HCT116 (cell line): Measurements from ENCODE around the gene UNK. TPM values are rescaled to one million over a fixed set of nuclear protein-coding genes. Genes with fewer than 3 reads are reported as not detected.

Experiments
- ATAC-seq: fragments of 200-7000 bp; cut with Tn5 transposase; 2 replicates; pipeline ENCODE4 v1.9.1; 2020; ENCODE audit warnings: mild to moderate bottlenecking, moderate library complexity
- BruUV-seq: library from RNA; stranded (reverse); fragments of 400-500 nt; replicated peaks from 2 replicates; lab custom pipeline; 2021; lab: Mats Ljungman, UMichigan
- CTCF ChIA-PET: fragments of 300-600 bp; sonication (Branson Sonifier 250); formaldehyde crosslinking; loops from one replicate; lab custom pipeline; 2021; ENCODE audit warnings: antibody characterized with exemption; lab: Charles Lee
- POLR2A ChIA-PET: fragments of 300-600, 350-600 bp; sonication (Branson Sonifier 250); formaldehyde crosslinking; loops from one replicate; lab custom pipeline; 2021; ENCODE audit warnings: antibody characterized with exemption; lab: Charles Lee
- RAD21 ChIA-PET, 2 experiments: fragments of 300-600 bp; sonication (Branson Sonifier 250); formaldehyde crosslinking; loops; one replicate each; lab custom pipeline; 2023; ENCODE audit warnings: low total read pairs in 2 of 2; ENCODE audit not compliant: uncharacterized antibody in 2 of 2, unreplicated experiment in 2 of 2, low non-redundant PET in 1 of 2; lab: Charles Lee
- DNase-seq: peaks from one replicate; pipeline ENCODE4 v3.0.0-alpha.2; 2010; ENCODE audit warnings: low read depth, low spot score
- H2AFZ ChIP-seq: fragments of 200-600 bp; shearing (Covaris generic), sonication (generic); 2 replicates; pipeline ENCODE4 v1.6.1; 2017; ENCODE audit warnings: low read depth, mixed run types, mixed read lengths, antibody characterized with exemption, low read length; ENCODE audit not compliant: poor library complexity, severe bottlenecking
- H3K27ac ChIP-seq: 2 replicates; pipeline ENCODE4 v1.5.1; 2012; ENCODE audit warnings: low read depth, low read length
- H3K27me3 ChIP-seq: fragments of 200-600 bp; sonication (generic); 2 replicates; pipeline ENCODE4 v1.6.1; 2016; ENCODE audit warnings: mixed run types, low read length, mixed read lengths; ENCODE audit not compliant: insufficient read depth
- H3K36me3 ChIP-seq, 2 experiments: fragments of 200-500 bp in 1 of 2; fragments of 200-600 bp in 1 of 2; sonication (Bioruptor generic) in 1 of 2; sonication (generic) in 1 of 2; 2 replicates each; pipeline versions ENCODE4 v1.5.1 to v1.6.1; 2014 to 2016; ENCODE audit warnings: low read length in 2 of 2, inconsistent platforms in 1 of 2, mixed read lengths in 1 of 2, mixed run types in 1 of 2; ENCODE audit not compliant: insufficient read depth in 2 of 2, control insufficient read depth in 1 of 2
- H3K4me1 ChIP-seq, 2 experiments: fragments of 200-600 bp in 1 of 2; sonication (generic) in 1 of 2; 2 replicates each; pipeline versions ENCODE4 v1.5.1 to v1.6.1; 2012 to 2017; ENCODE audit warnings: low read length in 2 of 2, inconsistent platforms in 1 of 2, mild to moderate bottlenecking in 1 of 2, mixed read lengths in 1 of 2, mixed run types in 1 of 2, moderate library complexity in 1 of 2; ENCODE audit not compliant: insufficient read depth in 2 of 2, control insufficient read depth in 1 of 2
- H3K4me2 ChIP-seq: fragments of 200-600 bp; sonication (generic); 2 replicates; pipeline ENCODE4 v1.6.1; 2017; ENCODE audit warnings: mixed run types, low read length, mixed read lengths
- H3K4me3 ChIP-seq, 2 experiments: fragments of 200-600 bp in 1 of 2; sonication (generic) in 1 of 2; replicated peaks in 1 of 2; 2 replicates each; pipeline ENCODE4 v1.5.1; 2011 to 2016; ENCODE audit warnings: low read length in 2 of 2, control low read depth in 1 of 2, low read depth in 1 of 2, mild to moderate bottlenecking in 1 of 2, mixed read lengths in 1 of 2, mixed run types in 1 of 2
- H3K79me2 ChIP-seq: fragments of 200-600 bp; sonication (generic); 2 replicates; pipeline ENCODE4 v1.6.1; 2017; ENCODE audit warnings: mild to moderate bottlenecking, mixed run types, low read length, moderate library complexity, mixed read lengths; ENCODE audit not compliant: insufficient read depth
- H3K9ac ChIP-seq: fragments of 200-600 bp; sonication (generic); 2 replicates; pipeline ENCODE4 v1.6.1; 2016; ENCODE audit warnings: low read length, mixed read lengths
- H3K9me2 ChIP-seq: fragments of 200-600 bp; sonication (generic), shearing (Covaris generic); 2 replicates; pipeline ENCODE4 v1.6.1; 2017; ENCODE audit warnings: mixed run types, mild to moderate bottlenecking, moderate library complexity; ENCODE audit not compliant: insufficient read depth
- H3K9me3 ChIP-seq, 2 experiments: fragments of 200-500 bp in 1 of 2; fragments of 200-600 bp in 1 of 2; sonication (Bioruptor generic) in 1 of 2; sonication (generic) in 1 of 2; 2 replicates each; pipeline ENCODE4 v1.6.1; 2014 to 2017; ENCODE audit warnings: low read length in 2 of 2, mixed read lengths in 2 of 2, inconsistent platforms in 1 of 2, low read depth in 1 of 2, mild to moderate bottlenecking in 1 of 2, mixed run types in 1 of 2, moderate library complexity in 1 of 2; ENCODE audit not compliant: control insufficient read depth in 1 of 2, insufficient read depth in 1 of 2
- H4K20me1 ChIP-seq: fragments of 200-600 bp; sonication (generic), shearing (Covaris generic); 2 replicates; pipeline ENCODE4 v1.6.1; 2017; ENCODE audit warnings: mixed run types, mild to moderate bottlenecking, moderate library complexity; ENCODE audit not compliant: insufficient read depth
- CEBPB ChIP-seq: IDR thresholded peaks from 2 replicates; pipeline ENCODE4 v1.6.1; 2012; ENCODE audit warnings: low read depth
- EGR1 ChIP-seq: IDR thresholded peaks from 2 replicates; pipeline ENCODE4 v1.6.1; 2012; ENCODE audit warnings: low read depth
- ELF1 ChIP-seq: IDR thresholded peaks from 2 replicates; pipeline ENCODE4 v1.6.1; 2012; ENCODE audit warnings: low read depth, borderline replicate concordance
- EZH2 ChIP-seq: fragments of 200-600 bp; sonication (generic); IDR thresholded peaks from 2 replicates; pipeline ENCODE4 v1.6.1; 2017; ENCODE audit warnings: antibody characterized with exemption, mixed run types
- EZH2phosphoT487 ChIP-seq: fragments of 200-600 bp; IDR thresholded peaks from 2 replicates; pipeline ENCODE4 v1.6.1; 2018; ENCODE audit warnings: antibody characterized with exemption, borderline replicate concordance
- FOSL1 ChIP-seq: IDR thresholded peaks from 2 replicates; pipeline ENCODE4 v1.6.1; 2012; ENCODE audit warnings: low read depth
- JUND ChIP-seq: IDR thresholded peaks from 2 replicates; pipeline ENCODE4 v1.6.1; 2012
- POLR2A ChIP-seq: IDR thresholded peaks from 2 replicates; pipeline ENCODE4 v1.7.0; 2011; ENCODE audit warnings: borderline replicate concordance; ENCODE audit not compliant: insufficient read depth, insufficient read length; ENCODE audit errors: extremely low read depth
- POLR2AphosphoS5 ChIP-seq: IDR thresholded peaks from 2 replicates; pipeline ENCODE4 v1.6.1; 2011; ENCODE audit warnings: mild to moderate bottlenecking, low read depth, low read length, moderate library complexity
- SIN3A ChIP-seq: IDR thresholded peaks from 2 replicates; pipeline ENCODE4 v1.6.1; 2012; ENCODE audit warnings: low read depth
- SP1 ChIP-seq: IDR thresholded peaks from 2 replicates; pipeline ENCODE4 v1.6.1; 2012; ENCODE audit warnings: low read depth
- SRF ChIP-seq: IDR thresholded peaks from 2 replicates; pipeline ENCODE4 v1.6.1; 2012; ENCODE audit warnings: low read depth
- TCF7L2 ChIP-seq: IDR thresholded peaks from 2 replicates; pipeline ENCODE4 v1.7.0; 2011; ENCODE audit warnings: borderline replicate concordance, inconsistent platforms; ENCODE audit not compliant: insufficient read depth, insufficient read length; ENCODE audit errors: extremely low read depth
- YY1 ChIP-seq: IDR thresholded peaks from 2 replicates; pipeline ENCODE4 v1.6.1; 2011; ENCODE audit warnings: low read length, low read depth, moderate library complexity, mild to moderate bottlenecking; ENCODE audit not compliant: insufficient replicate concordance; ENCODE audit errors: extremely low read depth
- ZFX ChIP-seq: fragments of 450-650 bp; IDR thresholded peaks from 2 replicates; pipeline ENCODE4 v1.6.1; 2017
- ZNF274 ChIP-seq: fragments of 200-500 bp; sonication (Bioruptor generic); IDR thresholded peaks from 2 replicates; pipeline ENCODE4 v1.6.1; 2014; ENCODE audit warnings: mild to moderate bottlenecking, low read depth, low read length, inconsistent platforms
- intact Hi-C: fragments of 100-400 bp; cut with micrococcal nuclease; formaldehyde crosslinking; loops from 2 replicates; pipeline ENCODE4 v1.10.0; 2022
- total RNA-seq: library from RNA; stranded (reverse); gene quantifications from one replicate; pipeline ENCODE4 v1.2.1, GENCODE V29; 2021; ENCODE audit not compliant: unreplicated experiment
- TF ChIP-seq, protein P1 (sequence below): IDR thresholded peaks from 2 replicates; pipeline ENCODE4 v1.6.1; 2012
- TF ChIP-seq, protein P2 (sequence below): IDR thresholded peaks from 2 replicates; pipeline ENCODE4 v1.6.1; 2011; ENCODE audit warnings: mild to moderate bottlenecking, low read length, moderate library complexity; ENCODE audit not compliant: insufficient replicate concordance; ENCODE audit errors: extremely low read depth
- TF ChIP-seq, protein P3 (sequence below): IDR thresholded peaks from 2 replicates; pipeline ENCODE4 v1.6.1; 2012; ENCODE audit warnings: low read depth
- TF ChIP-seq, protein P4 (sequence below): IDR thresholded peaks from 2 replicates; pipeline ENCODE4 v1.6.1; 2012

UNK gene
- total RNA-seq, 1 experiment from 2014 or later: 40.6 TPM

DNA sequence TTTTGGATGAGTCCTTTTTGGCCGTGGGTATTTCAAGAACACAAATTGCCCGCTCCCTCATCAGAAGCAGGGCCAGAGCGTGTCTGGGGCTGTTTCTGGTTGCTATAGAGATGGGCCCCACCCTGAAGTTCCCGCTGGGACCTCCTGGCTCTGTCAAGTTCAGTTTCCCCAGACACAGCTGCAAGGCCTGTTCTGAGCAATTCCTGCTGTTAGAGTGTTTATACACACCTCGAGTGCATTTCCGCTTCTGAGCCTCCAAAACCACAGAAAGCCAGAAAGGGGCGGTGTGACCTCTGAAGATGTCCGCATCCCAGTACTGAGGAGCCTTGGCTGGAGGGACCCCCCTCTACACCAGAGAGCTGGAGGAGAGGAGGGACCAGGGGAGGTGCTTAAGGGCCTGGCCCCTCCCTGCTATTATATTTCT lies 79.9 kb downstream of the UNK start:
- Histone ChIP-seq H3K4me3 (no peak overlapping the region), H3K9me3 (no peaks in the 10 kb centered on the region), H2AFZ (no peak overlapping the region), H3K79me2 (no peaks in the 10 kb centered on the region), H3K4me1 (peaks cover 20 to 34% of the 10 kb centered on the region in 2 experiments), H3K27ac (no peak overlapping the region), H4K20me1 (no peaks in the 10 kb centered on the region), H3K36me3 (no peaks in the 10 kb centered on the region), H3K27me3 (no peaks in the 10 kb centered on the region), H3K9ac (no peak overlapping the region), H3K4me2 (no peak overlapping the region), H3K9me2 (no peaks in the 10 kb centered on the region)
- intact Hi-C loops: no loop called here
- no TSS peak for BruUV-seq
- ChIA-PET CTCF (no interaction called here), RAD21 (no interaction called here), POLR2A (interaction anchor here (1.0 to 1.3 kb wide), 2 partner anchors 9 to 11 kb away, joined by 3 to 4 read pairs; partner anchors contain the start of gene WBP2)
- DNase-seq (no peak), ATAC-seq (no peak)
- no peak for TF ChIP-seq FOSL1
- no peak for TF ChIP-seq POLR2AphosphoS5
- no peak for TF ChIP-seq SRF
- no peak for TF ChIP-seq ELF1
- TF ChIP-seq SP1: no peak
- no peak for TF ChIP-seq YY1
- no peak for TF ChIP-seq CEBPB
- no peak for TF ChIP-seq EZH2phosphoT487
- no peak for TF ChIP-seq TCF7L2
- TF ChIP-seq, protein P1, sequence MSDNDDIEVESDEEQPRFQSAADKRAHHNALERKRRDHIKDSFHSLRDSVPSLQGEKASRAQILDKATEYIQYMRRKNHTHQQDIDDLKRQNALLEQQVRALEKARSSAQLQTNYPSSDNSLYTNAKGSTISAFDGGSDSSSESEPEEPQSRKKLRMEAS: no peak
- no peak for TF ChIP-seq SIN3A
- TF ChIP-seq, protein P2, sequence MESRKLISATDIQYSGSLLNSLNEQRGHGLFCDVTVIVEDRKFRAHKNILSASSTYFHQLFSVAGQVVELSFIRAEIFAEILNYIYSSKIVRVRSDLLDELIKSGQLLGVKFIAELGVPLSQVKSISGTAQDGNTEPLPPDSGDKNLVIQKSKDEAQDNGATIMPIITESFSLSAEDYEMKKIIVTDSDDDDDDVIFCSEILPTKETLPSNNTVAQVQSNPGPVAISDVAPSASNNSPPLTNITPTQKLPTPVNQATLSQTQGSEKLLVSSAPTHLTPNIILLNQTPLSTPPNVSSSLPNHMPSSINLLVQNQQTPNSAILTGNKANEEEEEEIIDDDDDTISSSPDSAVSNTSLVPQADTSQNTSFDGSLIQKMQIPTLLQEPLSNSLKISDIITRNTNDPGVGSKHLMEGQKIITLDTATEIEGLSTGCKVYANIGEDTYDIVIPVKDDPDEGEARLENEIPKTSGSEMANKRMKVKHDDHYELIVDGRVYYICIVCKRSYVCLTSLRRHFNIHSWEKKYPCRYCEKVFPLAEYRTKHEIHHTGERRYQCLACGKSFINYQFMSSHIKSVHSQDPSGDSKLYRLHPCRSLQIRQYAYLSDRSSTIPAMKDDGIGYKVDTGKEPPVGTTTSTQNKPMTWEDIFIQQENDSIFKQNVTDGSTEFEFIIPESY: no peak
- TF ChIP-seq, protein P3, sequence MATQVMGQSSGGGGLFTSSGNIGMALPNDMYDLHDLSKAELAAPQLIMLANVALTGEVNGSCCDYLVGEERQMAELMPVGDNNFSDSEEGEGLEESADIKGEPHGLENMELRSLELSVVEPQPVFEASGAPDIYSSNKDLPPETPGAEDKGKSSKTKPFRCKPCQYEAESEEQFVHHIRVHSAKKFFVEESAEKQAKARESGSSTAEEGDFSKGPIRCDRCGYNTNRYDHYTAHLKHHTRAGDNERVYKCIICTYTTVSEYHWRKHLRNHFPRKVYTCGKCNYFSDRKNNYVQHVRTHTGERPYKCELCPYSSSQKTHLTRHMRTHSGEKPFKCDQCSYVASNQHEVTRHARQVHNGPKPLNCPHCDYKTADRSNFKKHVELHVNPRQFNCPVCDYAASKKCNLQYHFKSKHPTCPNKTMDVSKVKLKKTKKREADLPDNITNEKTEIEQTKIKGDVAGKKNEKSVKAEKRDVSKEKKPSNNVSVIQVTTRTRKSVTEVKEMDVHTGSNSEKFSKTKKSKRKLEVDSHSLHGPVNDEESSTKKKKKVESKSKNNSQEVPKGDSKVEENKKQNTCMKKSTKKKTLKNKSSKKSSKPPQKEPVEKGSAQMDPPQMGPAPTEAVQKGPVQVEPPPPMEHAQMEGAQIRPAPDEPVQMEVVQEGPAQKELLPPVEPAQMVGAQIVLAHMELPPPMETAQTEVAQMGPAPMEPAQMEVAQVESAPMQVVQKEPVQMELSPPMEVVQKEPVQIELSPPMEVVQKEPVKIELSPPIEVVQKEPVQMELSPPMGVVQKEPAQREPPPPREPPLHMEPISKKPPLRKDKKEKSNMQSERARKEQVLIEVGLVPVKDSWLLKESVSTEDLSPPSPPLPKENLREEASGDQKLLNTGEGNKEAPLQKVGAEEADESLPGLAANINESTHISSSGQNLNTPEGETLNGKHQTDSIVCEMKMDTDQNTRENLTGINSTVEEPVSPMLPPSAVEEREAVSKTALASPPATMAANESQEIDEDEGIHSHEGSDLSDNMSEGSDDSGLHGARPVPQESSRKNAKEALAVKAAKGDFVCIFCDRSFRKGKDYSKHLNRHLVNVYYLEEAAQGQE: no peak
- TF ChIP-seq, protein P4, sequence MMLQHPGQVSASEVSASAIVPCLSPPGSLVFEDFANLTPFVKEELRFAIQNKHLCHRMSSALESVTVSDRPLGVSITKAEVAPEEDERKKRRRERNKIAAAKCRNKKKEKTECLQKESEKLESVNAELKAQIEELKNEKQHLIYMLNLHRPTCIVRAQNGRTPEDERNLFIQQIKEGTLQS: no peak
- TF ChIP-seq EZH2: no peak
- TF ChIP-seq EGR1: no peak
- TF ChIP-seq ZNF274: no peak
- TF ChIP-seq ZFX: no peak
- TF ChIP-seq JUND: no peak
- TF ChIP-seq POLR2A: no peak
